Activated CD4-positive, alpha-beta T cell treated with anti-CD3 and anti-CD28 coated beads for 24 hours (primary cell): ENCODE results near the gene OXSM.

Experiments
- DNase-seq, 2 donors: peaks; one replicate each; pipeline ENCODE4 v3.0.0-alpha.2; 2020; ENCODE audit warnings: low read depth in 2 of 2

The OXSM gene

DNA sequence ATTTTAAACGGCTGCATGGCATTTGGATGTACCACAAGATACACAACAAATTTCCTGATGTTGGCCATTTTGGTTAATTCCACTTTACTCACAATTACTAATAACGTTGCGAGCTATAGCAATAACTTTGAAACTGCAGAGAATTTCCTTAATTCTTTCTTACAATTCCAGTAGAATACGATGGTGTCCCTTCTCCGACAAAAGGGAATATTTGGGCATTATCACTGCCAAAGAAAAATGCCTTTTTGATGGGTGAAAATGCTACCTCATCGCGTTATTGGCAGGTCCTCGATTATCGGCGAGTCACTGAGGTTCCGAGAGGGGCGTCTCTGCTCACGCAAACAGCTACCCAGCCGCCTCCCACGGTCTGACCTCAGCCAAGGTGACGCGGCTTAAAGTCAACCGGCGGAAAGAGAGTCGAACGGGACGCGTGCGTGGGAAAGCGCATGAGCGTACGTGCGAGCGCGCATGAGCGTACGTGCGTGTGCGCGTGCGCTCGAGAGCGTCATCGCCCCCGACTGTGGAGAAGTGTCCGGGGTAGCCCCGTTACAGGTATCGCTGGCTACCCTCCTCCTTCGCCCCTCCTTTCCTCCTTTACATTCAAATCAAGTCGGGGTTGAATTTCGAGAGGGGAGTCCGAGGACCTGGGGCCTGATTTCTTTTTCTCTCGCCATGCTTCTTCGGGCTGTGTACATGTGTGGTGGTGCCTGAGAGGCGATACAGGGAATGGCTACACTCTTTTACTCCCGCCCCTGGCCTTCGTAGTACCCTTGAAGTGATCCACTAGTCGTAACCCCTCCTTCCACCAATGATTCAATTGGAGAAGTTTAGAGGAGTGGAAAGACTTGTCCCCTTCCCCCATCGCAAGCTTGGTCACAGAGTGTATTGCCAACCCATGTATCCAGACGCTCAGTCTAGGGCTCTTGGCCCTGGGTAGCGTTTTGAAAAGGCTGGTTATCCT lies at the start of gene OXSM:
TSS of gene OXSM (plus strand) at position 495 of the 961 bp plus-strand sequence. CDS start 931 bp downstream, outside the sequence.
- DNase-seq: peak; percentile 84 to 88

DNA sequence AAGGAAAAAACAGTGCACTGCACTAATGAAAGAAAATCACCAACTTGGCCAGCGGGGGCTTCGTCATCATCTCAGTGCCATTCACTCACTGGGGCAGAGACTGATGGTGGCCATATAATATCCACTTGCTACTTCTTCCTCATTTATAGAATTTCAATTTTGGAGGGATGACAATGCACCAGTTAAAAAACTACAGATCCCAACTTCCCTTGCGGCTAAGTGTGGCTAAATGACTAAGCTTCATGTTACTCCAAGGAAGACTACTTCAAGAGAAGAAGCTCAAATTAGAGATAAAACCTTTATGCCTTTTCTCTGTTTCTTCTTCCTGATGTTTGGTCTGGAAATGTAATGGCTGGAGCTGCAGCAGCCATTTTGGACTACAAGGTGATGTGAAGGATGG lies 45.4 kb upstream of the OXSM start:
- no peak for DNase-seq

DNA sequence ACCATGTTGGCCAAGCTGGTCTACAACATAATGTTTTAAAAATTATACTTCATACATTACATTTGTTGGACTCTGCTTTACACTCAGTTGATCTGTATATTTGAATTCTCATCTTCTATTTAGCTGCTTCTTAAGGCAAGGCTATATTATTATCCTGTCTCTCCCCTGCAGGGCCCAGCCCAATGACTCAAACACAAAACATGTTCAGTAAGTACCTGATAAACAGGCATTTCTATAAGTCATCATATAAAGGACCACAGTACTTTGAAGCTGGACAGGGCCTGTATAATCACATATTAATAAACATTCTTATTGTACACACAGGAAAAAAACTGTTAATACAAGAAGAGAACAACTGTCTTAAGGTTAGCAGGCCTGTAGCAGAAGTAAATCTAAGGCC lies 42.9 kb upstream of the OXSM start:
- DNase-seq: no peak

DNA sequence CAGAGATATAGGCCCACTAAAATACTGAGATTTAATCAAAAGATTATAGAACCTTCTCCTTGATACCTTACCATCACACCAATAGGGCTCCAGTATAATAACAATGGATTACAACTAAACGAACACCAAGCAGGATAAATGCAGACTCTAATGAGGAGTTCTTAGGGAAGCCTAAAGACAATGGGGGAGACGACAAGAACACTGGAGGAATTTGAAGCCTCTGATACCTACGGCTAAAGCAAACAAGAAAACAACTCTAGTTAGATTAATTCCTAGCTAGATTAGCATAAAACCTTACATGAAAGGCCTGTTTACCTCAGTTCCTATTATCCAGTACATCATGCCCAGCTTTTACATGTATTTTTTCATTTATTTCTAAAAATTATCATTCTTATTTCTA lies 41.7 kb upstream of the OXSM start:
- DNase-seq: no peak

DNA sequence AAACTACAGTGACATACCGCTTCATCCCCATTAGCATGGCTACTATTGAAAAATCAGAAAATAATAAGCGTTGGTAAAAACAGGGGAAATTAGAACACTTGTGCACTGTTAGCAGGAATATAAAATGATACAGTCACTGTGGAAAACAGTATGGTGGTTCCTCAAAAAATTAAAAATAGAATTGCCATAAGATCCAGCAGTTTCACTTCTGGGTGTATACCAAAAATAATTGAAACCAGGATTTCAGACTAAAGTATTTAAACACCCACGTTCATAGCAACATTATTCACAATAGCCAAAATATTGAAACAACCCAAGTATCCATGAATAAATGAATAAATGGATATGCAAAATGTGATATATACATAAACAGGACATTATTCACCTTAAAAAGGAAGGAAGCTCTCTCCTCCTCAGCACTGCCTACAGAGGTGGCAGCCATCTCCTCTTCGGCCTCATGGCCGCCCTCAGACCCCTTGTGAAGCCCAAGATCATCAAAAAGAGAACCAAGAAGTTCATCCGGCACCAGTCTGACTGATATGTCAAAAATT lies 40.8 kb upstream of the OXSM start:
- DNase-seq: no peak

DNA sequence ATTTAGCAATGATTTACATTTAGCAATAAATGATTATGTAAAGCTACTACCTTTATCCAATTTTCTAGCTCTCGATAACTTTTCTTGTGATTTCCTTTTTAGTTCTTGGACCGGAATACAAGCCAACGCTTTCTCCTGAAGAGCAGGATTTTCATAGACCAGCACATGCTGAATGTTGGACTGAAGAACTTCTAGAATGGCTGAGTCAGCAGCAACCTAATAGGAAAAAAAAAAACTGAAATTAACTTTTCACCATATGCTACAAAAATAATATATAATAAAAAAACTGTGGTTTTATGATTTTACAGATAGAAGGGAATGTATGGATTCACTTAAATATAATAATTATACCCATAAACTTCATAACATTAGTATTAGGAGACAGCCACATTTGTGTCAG lies 38.8 kb upstream of the OXSM start:
- no peak for DNase-seq

DNA sequence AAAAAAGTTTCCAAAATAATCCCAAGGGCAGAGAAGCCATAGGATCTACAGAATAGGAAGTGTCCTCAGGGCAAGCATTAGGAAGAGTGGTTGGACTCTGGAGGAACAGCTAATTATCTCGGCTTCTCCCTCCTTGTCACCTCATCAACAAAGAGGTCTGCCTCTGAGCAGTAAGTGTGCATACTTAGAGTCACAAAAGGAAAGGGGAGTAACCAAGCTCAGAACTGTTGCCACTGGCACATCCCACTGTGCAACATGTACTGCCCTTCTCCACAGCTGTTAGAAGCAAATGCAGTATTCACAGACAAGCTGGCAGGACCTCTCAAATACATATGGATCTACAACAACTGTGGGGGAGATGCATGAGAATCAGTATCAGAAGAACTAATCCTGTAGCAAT lies 38.2 kb upstream of the OXSM start:
- DNase-seq: no peak

DNA sequence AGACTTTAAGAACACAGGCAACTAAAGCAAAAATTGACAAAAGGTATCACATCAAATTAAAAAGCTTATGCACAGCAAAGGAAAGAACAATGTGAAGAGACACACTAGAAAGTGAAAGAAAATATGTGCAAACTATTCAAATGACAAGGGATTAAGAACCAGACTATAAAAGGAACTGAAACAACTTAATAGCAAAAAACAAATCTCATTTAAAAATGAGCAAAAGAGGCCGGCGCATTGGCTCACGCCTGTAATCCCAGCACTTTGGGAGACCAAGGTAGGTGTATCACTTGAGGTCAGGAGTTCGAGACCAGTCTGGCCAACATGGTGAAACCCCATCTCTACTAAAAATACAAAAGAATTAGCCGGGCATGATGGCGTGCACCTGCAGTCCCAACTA lies 21.0 kb upstream of the OXSM start:
- no peak for DNase-seq

DNA sequence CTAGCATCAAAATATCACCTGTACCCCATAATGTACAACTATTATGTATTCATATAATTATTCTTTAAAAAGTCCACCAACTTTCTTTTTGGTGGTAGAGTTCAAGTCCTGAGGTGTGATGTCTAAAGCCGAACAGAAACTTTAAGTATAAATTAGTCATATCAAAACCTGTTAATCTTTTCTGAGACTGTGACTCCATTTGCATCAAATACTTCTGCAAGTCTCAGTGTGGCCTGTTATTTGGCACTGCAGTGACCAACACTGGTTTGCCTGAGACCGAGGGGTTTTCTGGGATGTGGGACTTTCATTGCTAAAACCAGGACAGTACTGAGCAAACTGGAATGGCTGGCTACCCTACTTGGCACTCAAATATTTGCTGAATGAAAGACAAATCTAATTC lies 14.0 kb upstream of the OXSM start:
- DNase-seq: no peak

DNA sequence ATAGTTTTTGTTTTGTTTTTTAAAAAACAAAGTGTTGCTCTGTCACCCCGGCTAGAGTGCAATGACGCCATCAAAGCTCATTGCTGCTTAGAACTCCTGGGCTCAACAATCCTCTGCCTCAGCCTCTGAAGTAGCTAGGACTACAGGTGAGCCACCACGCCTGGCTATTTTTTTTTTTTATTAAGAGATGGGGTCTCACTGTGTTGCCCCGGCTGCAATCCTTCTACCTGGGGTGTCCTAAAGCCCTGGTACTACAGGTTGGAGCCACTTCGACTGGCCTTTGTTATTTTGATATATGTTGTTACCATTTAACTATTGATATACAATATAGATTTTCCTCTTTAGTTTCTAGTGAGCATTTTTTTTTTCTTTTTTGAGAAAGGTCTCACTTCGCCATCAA lies 9.3 kb upstream of the OXSM start:
- no peak for DNase-seq

DNA sequence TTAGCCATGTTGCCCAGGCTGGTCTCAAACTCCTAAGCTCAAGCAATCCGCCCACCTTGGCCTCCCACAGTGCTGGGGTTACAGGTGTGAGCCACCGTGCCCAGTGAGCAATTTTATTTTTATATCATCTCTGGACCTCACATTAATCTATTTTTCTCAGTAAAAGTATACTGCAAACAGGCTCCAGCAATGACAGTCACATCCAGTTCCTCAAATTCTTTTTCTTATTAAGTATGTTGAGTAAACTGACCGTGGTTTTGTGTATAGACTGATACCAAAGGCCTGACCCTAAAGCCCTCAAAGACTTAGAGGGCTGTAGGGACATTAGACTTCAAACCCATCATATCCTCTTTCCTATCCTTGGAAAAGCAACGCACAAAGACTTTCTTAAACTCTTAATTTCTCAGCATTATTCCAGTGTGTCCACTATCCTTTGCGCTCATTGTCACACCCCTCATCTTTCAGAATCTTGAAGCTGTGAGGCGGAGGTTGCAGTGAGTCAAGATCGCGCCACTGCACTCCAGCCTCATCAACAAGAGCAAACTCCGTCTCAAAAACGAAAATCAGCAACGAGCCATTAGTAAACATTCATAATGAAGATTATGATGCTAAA lies 8.6 kb upstream of the OXSM start:
- DNase-seq: no peak

DNA sequence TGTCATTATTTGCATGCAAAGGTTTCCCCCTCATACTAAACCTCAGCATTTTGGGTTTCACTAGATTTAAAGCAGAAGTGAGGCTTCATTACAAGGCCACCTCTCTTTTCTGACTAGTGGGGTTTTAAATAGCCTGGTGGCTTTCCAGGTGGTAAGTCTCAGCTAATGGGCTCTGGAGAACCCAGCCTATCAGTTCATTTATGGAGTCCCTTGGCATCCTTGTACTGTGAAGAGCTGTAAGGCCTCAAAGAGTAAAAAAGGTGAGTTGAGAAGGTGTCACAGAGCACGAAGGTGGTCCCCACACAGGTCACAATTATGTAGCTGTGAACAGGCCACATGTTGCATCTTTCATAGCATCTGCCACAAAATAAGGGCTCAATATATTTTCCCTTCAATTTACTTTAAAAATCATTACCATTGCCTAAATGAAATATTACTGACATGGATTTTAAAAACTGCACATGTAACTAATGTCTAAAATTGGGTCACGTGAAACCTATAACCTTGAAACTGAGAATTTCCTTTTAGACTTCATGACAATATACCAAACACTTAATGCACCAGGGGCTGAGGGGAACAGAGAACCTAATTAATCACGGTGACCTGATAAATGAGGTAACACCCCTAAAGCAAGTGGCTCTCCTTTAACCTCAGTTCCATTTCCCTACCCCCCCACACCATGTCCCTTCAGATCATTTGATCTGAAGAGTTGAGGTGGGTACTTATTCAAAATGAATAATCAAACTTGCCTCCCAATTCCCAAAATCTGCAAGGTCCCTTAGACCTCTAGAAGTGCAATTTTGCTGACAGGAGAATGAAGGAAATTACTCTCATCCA lies 7.9 kb upstream of the OXSM start:
- no peak for DNase-seq

DNA sequence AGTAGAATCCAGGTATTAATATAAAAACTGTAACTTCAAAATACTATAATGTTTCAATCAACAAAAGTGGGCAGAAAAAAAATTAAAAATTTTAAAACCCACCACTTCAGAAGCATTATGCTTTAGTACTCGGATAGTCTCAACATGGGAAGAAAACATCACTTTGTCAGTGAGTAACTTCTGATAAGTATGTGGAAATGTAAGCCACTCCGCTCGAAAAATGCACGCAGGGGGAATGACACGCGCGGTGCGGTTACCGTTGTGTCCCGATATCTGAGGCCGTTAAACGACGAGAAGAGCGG lies 7.3 kb upstream of the OXSM start:
- no peak for DNase-seq

DNA sequence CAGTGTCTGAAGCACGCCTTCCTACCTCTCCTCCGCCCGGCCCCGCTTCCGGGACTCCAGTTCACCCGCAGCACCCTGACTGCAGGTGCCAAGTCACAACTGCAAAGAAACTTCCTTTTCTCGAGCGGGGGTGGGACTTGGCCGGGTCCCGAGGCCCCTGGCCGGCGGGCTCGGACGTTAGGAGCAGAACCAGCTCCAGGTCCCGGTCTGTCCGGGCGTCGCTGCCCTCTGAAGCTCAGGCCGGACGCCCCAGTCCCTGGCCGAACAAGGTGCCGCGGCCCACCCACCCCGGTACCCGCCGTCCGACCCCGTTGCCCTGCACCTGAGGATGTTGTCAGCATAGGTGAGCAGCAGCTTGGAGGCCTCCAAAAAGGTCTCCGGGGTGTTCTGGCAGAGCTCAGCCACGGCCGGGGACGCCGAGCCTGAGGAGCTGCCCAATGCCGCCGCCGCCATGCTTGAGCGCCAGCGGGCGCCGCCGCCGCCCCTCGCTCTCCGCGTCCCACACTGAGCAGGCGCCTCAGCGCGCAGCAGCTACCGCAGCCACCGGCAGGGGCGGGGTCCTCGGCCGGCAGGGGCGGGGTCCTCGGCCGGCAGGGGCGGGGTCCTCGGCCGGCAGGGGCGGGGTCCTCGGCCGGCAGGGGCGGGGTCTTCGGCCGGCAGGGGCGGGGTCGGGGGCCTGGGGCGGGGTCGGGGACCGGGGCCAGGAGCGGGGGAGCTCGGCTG lies 6.8 kb upstream of the OXSM start, which contains the start of gene NGLY1:
TSS of gene NGLY1 (minus strand) at position 506 of the 723 bp plus-strand sequence. CDS start at position 453, 53 bp downstream.
- DNase-seq: peak; percentile 69 to 73

DNA sequence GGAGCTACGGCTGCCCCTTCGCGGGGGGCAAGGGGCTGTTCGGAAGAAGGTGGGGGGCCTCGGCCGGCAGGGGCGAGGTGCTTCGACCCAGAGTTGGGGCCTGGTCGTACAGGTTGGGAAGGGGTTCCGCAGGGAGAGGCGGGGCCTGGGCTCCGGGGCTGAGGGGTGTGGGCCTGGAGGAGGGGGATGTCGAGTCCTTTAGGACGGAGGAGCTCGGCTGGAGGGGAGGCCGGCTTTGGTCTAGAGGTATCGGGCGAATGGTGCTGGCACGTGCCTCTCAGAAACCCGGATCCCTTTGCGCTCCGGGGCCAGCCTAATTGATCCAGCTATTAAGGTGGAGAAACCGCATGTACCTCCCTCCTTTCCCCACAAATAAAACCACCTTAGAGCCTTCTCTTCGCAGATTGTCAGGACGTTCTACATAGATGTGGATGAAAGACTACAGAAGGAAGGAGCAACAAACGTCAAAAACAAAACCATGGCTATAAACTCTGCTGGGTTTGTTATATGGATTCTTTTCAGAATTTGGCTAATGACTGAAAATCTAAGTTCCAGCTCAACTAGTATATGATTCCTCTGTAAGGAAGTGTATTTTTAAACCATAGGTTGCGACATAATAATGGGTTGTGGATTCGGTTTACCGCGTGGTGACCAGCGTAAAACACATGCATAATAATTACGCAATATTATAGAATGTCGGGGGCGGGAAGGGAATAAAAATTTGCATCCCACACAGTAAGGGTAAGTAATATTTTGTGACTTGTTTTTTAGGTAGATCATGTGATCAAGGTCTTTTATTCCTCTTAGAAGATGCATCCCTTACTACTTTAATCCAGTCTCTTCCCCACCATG lies 6.0 kb upstream of the OXSM start:
- DNase-seq: no peak

DNA sequence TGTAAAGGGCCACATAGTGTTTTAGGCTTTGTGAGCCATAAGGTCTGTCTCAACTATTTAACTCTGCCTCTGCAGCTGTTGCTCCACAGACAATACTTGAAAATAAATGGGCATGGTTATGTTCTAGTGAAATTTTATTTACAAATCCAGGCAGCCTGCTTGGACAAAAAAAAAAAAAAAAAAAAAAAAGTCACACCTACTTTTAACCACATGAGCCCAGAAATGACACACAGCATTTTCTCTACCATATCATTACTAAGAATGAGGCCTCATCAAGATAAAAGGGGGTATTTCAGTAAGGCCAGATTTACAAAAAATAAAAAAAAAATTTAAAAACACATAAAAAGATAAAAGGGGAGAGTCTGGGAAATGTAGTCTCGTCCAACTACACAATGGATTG lies 4.9 kb upstream of the OXSM start:
- DNase-seq: no peak

DNA sequence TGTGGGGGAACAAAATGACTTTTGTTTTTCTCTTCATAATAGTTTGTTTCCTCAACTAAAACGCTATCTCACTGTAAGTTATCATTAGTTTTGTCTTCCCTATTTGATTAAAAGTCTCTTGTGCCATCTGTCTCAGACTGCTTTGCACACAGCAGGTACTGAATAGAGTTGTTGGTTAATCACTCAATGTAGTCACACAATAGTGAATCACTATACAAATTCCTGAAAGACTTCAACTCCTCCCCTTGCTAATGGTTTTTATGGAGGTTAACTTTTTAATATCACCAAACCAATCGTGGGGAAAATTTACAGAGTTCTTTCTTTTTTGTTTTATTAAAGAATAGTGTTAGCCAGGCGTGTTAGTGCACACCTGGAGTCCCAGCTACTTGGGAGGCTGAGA lies 4.1 kb upstream of the OXSM start:
- no peak for DNase-seq

DNA sequence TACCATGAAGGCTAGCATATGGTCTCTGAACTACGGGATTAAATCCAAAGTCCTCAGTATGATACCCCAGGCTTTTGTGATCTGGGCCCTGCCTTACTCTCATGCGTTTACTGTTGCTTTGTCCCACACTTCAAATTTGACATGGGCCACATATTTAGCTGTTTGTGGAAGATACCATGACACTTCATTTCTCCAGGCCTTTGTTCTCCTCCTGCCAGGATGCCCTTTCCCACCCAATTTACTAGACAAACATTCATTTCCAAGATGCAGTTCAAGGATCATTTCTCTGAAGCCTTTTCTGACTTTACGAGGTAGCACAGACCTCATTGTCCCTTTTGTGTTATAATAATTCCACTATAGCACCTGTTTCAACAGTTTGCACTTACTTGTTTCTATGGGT lies 2.2 kb upstream of the OXSM start:
- no peak for DNase-seq

DNA sequence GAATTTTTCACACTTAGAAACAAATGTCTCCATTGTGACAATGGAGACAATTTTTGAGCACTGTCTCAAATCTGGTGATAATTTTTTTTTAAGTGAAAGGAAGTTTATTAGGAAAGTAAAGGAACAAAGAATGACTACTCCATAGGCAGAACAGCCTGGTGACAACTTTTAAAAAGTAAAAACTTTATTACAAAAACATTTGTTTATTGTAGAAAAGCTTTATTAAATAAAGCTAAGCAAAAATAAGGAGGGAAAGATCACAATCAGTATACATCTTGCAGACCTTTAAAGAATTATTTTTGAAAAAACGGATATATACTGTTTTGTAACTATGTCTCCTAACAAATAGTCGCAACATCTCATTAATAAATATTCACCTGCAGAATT lies 688 bp upstream of the OXSM start:
- DNase-seq: no peak

DNA sequence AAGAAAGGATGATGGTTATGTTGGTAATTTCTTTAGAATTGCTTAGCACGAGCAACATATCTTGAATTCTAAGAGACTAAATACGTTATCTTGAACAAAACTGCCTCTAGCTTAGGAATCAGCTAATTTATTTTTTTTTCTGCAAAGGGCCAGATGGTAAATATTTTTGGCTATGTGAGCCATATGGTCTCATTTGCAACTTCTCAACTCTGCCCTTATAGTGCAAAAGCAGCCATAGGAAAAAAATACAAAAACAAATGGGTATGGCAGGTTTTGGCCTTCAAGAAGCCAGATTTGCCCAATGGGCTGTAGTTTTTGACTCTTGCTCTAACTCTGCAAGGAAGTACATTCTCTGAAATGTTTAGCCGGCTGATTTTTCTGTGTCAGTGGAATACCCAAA lies 11.9 kb downstream of the OXSM start:
- DNase-seq: no peak

DNA sequence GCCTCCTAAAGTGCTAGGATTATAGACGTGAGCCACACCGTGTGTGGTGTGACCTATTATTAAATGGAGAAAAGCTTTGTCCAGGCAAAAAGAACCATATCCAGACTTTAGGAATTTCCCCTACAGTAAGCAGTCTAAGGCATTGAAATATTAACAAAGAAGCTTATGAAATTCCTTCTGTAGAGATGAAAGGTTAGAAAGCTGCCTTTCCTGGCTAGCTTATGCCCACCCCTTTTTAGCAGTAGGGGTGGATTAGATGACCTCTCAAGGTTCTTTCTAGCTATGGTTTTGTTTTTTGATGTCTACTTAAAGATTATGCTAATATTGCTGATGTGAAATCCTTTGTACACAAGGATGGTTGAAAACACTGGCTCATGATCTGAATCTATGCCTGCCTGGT lies 13.9 kb downstream of the OXSM start:
- DNase-seq: no peak
